ENCODE results near the gene ESYT2. TPM values are rescaled to one million over a fixed set of nuclear protein-coding genes. Genes with fewer than 3 reads are reported as not detected.

Gene ESYT2
- total and polyA plus RNA-seq, 9 of the 15 experiments (the other 6 are each of a cell fraction or from before 2014, with no cell fraction given) = 5.8 to 86.9 (median 64.7) TPM

GRCh38 chr7:158805414-158805813, 23.9 kb downstream of the ESYT2 start:
- H3K4me3 ChIP-seq = no peak overlapping the region
- H2AFZ ChIP-seq (ENCODE audit: low read depth, low read length) = no peak overlapping the region
- intact Hi-C loops (cut with micrococcal nuclease) = no loop called here
- no peaks in the 10 kb centered on the region for H3K27me3 ChIP-seq (ENCODE audit: control insufficient read depth in 2 of 2, insufficient read depth in 2 of 2, low read length in 2 of 2)
- POLR2A ChIA-PET = no interaction called here
- H3K9me1 ChIP-seq (ENCODE audit: control insufficient read depth, insufficient read depth, low read length) = no peaks in the 10 kb centered on the region
- FAIRE-seq = no peak
- no peak overlapping the region for H3K4me2 ChIP-seq (ENCODE audit: insufficient read depth, low read length)
- H3K4me1 ChIP-seq (replicated peaks in 1 of 2; ENCODE audit: control insufficient read depth in 2 of 2, insufficient read depth in 2 of 2, low read length in 2 of 2) = peaks cover 0 to 6% of the 10 kb centered on the region in 2 experiments; a peak in 2 of 5 replicates
- TF ChIP-seq ZNF76 (CRISPR knock-in tag; IDR thresholded peaks at IDR 0.05; ENCODE audit: borderline replicate concordance) (no peak), KLF13 (tag; IDR thresholded peaks at IDR 0.05; ENCODE audit: borderline replicate concordance, low read depth) (no peak), ZSCAN32 (CRISPR knock-in tag; IDR thresholded peaks at IDR 0.05) (no peak), ZNF282 (CRISPR knock-in tag; IDR thresholded peaks at IDR 0.05) (no peak), XRCC3 (IDR thresholded peaks at IDR 0.05) (no peak), CXXC5 (CRISPR knock-in tag; IDR thresholded peaks at IDR 0.05) (no peak), ZNF408 (CRISPR knock-in tag; IDR thresholded peaks at IDR 0.05; ENCODE audit: low read depth) (no peak), PRDM10 (IDR thresholded peaks at IDR 0.05; ENCODE audit: partially characterized antibody) (no peak), SMARCA4 (IDR thresholded peaks at IDR 0.05) (no peak), LCOR (CRISPR knock-in tag; IDR thresholded peaks at IDR 0.05) (no peak)
- TF ChIP-seq, protein P1, sequence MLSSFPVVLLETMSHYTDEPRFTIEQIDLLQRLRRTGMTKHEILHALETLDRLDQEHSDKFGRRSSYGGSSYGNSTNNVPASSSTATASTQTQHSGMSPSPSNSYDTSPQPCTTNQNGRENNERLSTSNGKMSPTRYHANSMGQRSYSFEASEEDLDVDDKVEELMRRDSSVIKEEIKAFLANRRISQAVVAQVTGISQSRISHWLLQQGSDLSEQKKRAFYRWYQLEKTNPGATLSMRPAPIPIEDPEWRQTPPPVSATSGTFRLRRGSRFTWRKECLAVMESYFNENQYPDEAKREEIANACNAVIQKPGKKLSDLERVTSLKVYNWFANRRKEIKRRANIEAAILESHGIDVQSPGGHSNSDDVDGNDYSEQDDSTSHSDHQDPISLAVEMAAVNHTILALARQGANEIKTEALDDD (IDR thresholded peaks at IDR 0.05) = no peak
- TF ChIP-seq, protein P2, sequence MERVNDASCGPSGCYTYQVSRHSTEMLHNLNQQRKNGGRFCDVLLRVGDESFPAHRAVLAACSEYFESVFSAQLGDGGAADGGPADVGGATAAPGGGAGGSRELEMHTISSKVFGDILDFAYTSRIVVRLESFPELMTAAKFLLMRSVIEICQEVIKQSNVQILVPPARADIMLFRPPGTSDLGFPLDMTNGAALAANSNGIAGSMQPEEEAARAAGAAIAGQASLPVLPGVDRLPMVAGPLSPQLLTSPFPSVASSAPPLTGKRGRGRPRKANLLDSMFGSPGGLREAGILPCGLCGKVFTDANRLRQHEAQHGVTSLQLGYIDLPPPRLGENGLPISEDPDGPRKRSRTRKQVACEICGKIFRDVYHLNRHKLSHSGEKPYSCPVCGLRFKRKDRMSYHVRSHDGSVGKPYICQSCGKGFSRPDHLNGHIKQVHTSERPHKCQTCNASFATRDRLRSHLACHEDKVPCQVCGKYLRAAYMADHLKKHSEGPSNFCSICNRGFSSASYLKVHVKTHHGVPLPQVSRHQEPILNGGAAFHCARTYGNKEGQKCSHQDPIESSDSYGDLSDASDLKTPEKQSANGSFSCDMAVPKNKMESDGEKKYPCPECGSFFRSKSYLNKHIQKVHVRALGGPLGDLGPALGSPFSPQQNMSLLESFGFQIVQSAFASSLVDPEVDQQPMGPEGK (CRISPR knock-in tag; IDR thresholded peaks at IDR 0.05; ENCODE audit: borderline replicate concordance) = no peak
- in situ Hi-C loops (cut with MboI) = no loop called here
- CTCF ChIA-PET (ENCODE audit: low intra/inter-chr PET ratio) = no interaction called here
- no TSS peak for BruUV-seq (replicated peaks)
- no peak overlapping the region for H3K27ac ChIP-seq (ENCODE audit: extremely low read depth, low read depth, low read length)
- no peak overlapping the region for H3K9ac ChIP-seq (ENCODE audit: insufficient read depth in 1 of 2, low read depth in 2 of 2, low read length in 2 of 2)
- DNase-seq (ENCODE audit: extremely low read depth in 1 of 4, low spot score in 3 of 4) = no peak
- H3K79me2 ChIP-seq (ENCODE audit: control insufficient read depth, insufficient read depth, low read length) = peaks cover 92% of the 10 kb centered on the region
- H3K9me3 ChIP-seq (replicated peaks; ENCODE audit: control insufficient read depth, insufficient read depth, low read depth, low read length) = peaks cover 16% of the 10 kb centered on the region; the same call in 1 of the 2 replicates
- peaks cover 44% of the 10 kb centered on the region for H3K36me3 ChIP-seq (ENCODE audit: control insufficient read depth, insufficient read depth, low read length)
- ATAC-seq = no peak
- WGBS (ENCODE audit: insufficient coverage, low coverage, missing lambda C conversion rate) = 95% methylated on average over 2 of the region's 2 CpGs
- no peaks in the 10 kb centered on the region for H4K20me1 ChIP-seq (replicated peaks; ENCODE audit: control insufficient read depth, insufficient read depth, low read length)

Measured in K562 (cell line).